Peyer's patch (tissue), 4 donors: ENCODE results near the gene HELZ. TPM values are rescaled to one million over a fixed set of nuclear protein-coding genes. Genes with fewer than 3 reads are reported as not detected.
"Not testable (repeated sequence)": the region's sequence is repeated elsewhere in the genome, so short reads cannot be mapped to it uniquely, and the experiment has no call there.

ENCODE experiments used
- DNase-seq, 3 donors: peaks; one replicate each; pipeline ENCODE4 v3.0.0-alpha.2; 2017 to 2019
- H3K27ac ChIP-seq, 4 donors: fragments of 200-600 bp; sonication (generic); one replicate each; pipeline ENCODE4 v1.5.1; 2016 to 2019
- H3K27me3 ChIP-seq, 2 donors: fragments of 200-600 bp; sonication (generic); one replicate each; pipeline ENCODE4 v1.5.1; 2019
- H3K36me3 ChIP-seq, 3 donors: fragments of 200-600 bp; sonication (generic); one replicate each; pipeline ENCODE4 v1.5.1; 2016 to 2019
- H3K4me1 ChIP-seq, 4 donors: fragments of 200-600 bp; sonication (generic); one replicate each; pipeline ENCODE4 v1.5.1; 2016 to 2019
- H3K4me3 ChIP-seq, 4 donors: fragments of 200-600 bp; sonication (generic); 1 replicate in 3 of 4; 2 replicates in 1 of 4; pipeline ENCODE4 v1.5.1; 2016 to 2019; ENCODE audit warnings: mild to moderate bottlenecking in 1 of 4
- H3K9me3 ChIP-seq, 4 donors: fragments of 200-600 bp; sonication (generic); one replicate each; pipeline ENCODE4 v1.5.1; 2016 to 2019; ENCODE audit warnings: mild to moderate bottlenecking in 1 of 4
- CTCF ChIP-seq, 6 experiments: fragments of 450-650 bp in 4 of 6; fragments of 200-600 bp in 2 of 6; sonication (generic) in 1 of 6; IDR thresholded peaks; one replicate each; pipeline ENCODE4 v1.5.1; 2017 to 2019; ENCODE audit warnings: antibody characterized with exemption in 6 of 6, mild to moderate bottlenecking in 3 of 6, moderate library complexity in 1 of 6
- POLR2A ChIP-seq, 2 donors: fragments of 450-650 bp; IDR thresholded peaks; one replicate each; pipeline ENCODE4 v1.5.1; 2017; ENCODE audit warnings: antibody characterized with exemption in 2 of 2, mild to moderate bottlenecking in 2 of 2, moderate library complexity in 2 of 2
- total RNA-seq, 4 donors: library from RNA; depleted of rRNA; stranded (reverse); fragments of >200 nt; gene quantifications; one replicate each; pipeline ENCODE4 v1.1.0, GENCODE V29; 2016

HELZ gene
- total RNA-seq, 4 donors from 2014 or later, result 37.1 to 124 (median 58.8) TPM

- no peak for TF ChIP-seq CTCF (IDR thresholded peaks at IDR 0.05)
- TF ChIP-seq POLR2A (IDR thresholded peaks at IDR 0.05), result no peak
- H3K27ac ChIP-seq, result no peak overlapping the region
- no peak for DNase-seq
- H3K27me3 ChIP-seq, result no peaks in the 10 kb centered on the region
- peaks cover 0 to 4% (median 0%) of the 10 kb centered on the region in 3 donors for H3K36me3 ChIP-seq
- no peaks in the 10 kb centered on the region for H3K4me1 ChIP-seq
- H3K4me3 ChIP-seq, result no peak overlapping the region
- no peaks in the 10 kb centered on the region for H3K9me3 ChIP-seq
These were observed 147.0 kb downstream of the HELZ start for GRCh38 chr17:67098006-67098405.

- no peaks in the 10 kb centered on the region for H3K27me3 ChIP-seq
- peaks cover 0 to 4% (median 0%) of the 10 kb centered on the region in 3 donors for H3K36me3 ChIP-seq
- no peak overlapping the region for H3K27ac ChIP-seq
- no peaks in the 10 kb centered on the region for H3K4me1 ChIP-seq
- TF ChIP-seq POLR2A (IDR thresholded peaks at IDR 0.05) (no peak), CTCF (IDR thresholded peaks at IDR 0.05) (no peak)
- H3K4me3 ChIP-seq, result no peak overlapping the region
- no peaks in the 10 kb centered on the region for H3K9me3 ChIP-seq
- no peak for DNase-seq
These were observed 148.4 kb downstream of the HELZ start for GRCh38 chr17:67096609-67097008.

- no peaks in the 10 kb centered on the region for H3K4me1 ChIP-seq
- TF ChIP-seq POLR2A (IDR thresholded peaks at IDR 0.05) (no peak), CTCF (IDR thresholded peaks at IDR 0.05) (no peak)
- H3K36me3 ChIP-seq, result peaks cover 0 to 4% (median 0%) of the 10 kb centered on the region in 3 donors
- H3K27me3 ChIP-seq, result no peaks in the 10 kb centered on the region
- no peaks in the 10 kb centered on the region for H3K9me3 ChIP-seq
- no peak for DNase-seq
- H3K27ac ChIP-seq, result no peak overlapping the region
- no peak overlapping the region for H3K4me3 ChIP-seq
These were observed 149.2 kb downstream of the HELZ start for GRCh38 chr17:67095803-67096202.

GRCh38 chr17:67095291-67095690 is 149.7 kb downstream of the HELZ start:
- H3K4me3 ChIP-seq, H3K9me3 ChIP-seq, H3K27me3 ChIP-seq, DNase-seq, H3K27ac ChIP-seq, H3K36me3 ChIP-seq, H3K4me1 ChIP-seq: not testable (repeated sequence)

- no peaks in the 10 kb centered on the region for H3K27me3 ChIP-seq
- H3K27ac ChIP-seq, result no peak overlapping the region
- DNase-seq, result no peak
- H3K4me1 ChIP-seq, result no peaks in the 10 kb centered on the region
- peaks cover 0 to 10% (median 0%) of the 10 kb centered on the region in 3 donors for H3K36me3 ChIP-seq
- H3K9me3 ChIP-seq, result no peaks in the 10 kb centered on the region
- TF ChIP-seq POLR2A (IDR thresholded peaks at IDR 0.05) (no peak), CTCF (IDR thresholded peaks at IDR 0.05) (no peak)
- no peak overlapping the region for H3K4me3 ChIP-seq
These were observed 151.6 kb downstream of the HELZ start for GRCh38 chr17:67093348-67093747.

- H3K4me1 ChIP-seq, H3K4me3 ChIP-seq, H3K9me3 ChIP-seq, H3K36me3 ChIP-seq, H3K27me3 ChIP-seq, DNase-seq, H3K27ac ChIP-seq: not testable (repeated sequence)
These were observed 152.3 kb downstream of the HELZ start for GRCh38 chr17:67092710-67093109.

GRCh38 chr17:67092291-67092690 is 152.7 kb downstream of the HELZ start:
- no peak for DNase-seq
- Histone ChIP-seq H3K9me3 (no peaks in the 10 kb centered on the region), H3K4me3 (no peak overlapping the region), H3K4me1 (no peaks in the 10 kb centered on the region), H3K36me3 (peaks cover 0 to 10% (median 0%) of the 10 kb centered on the region in 3 donors), H3K27ac (no peak overlapping the region), H3K27me3 (no peaks in the 10 kb centered on the region)
- no peak for TF ChIP-seq CTCF (IDR thresholded peaks at IDR 0.05)
- no peak for TF ChIP-seq POLR2A (IDR thresholded peaks at IDR 0.05)
